IMR-90 (cell line): ENCODE results near the gene GFM2.

Source experiments
- BHLHE40 ChIP-seq: fragments of 150-350 bp; IDR thresholded peaks from 2 replicates; pipeline ENCODE4 v1.6.1; 2016; ENCODE audit warnings: mild to moderate bottlenecking, low read depth, low read length
- CEBPB ChIP-seq: IDR thresholded peaks from 2 replicates; pipeline ENCODE4 v1.6.1; 2012; ENCODE audit warnings: low read depth, low read length, improper control_type of control experiment
- FOS ChIP-seq: fragments of 150-350 bp; IDR thresholded peaks from 2 replicates; pipeline ENCODE4 v1.6.1; 2016; ENCODE audit warnings: low read depth, low read length
- MAFK ChIP-seq: IDR thresholded peaks from 2 replicates; pipeline ENCODE4 v1.6.1; 2012; ENCODE audit warnings: low read depth, low read length, improper control_type of control experiment
- MXI1 ChIP-seq: IDR thresholded peaks from 2 replicates; pipeline ENCODE4 v1.6.1; 2012; ENCODE audit warnings: low read depth, mild to moderate bottlenecking, low read length, moderate library complexity, borderline replicate concordance
- POLR2A ChIP-seq: IDR thresholded peaks from 2 replicates; pipeline ENCODE4 v1.6.1; 2012; ENCODE audit warnings: mild to moderate bottlenecking, low read depth, low read length
- RCOR1 ChIP-seq: IDR thresholded peaks from 2 replicates; pipeline ENCODE4 v1.6.1; 2012; ENCODE audit warnings: mild to moderate bottlenecking, low read length, improper control_type of control experiment; ENCODE audit not compliant: insufficient replicate concordance
- SMC3 ChIP-seq: fragments of 150-350 bp; IDR thresholded peaks from 2 replicates; pipeline ENCODE4 v1.6.1; 2016; ENCODE audit warnings: low read depth, mild to moderate bottlenecking, antibody characterized with exemption, low read length, moderate library complexity
- TF ChIP-seq, protein P1 (sequence below): conservative IDR thresholded peaks from 2 replicates; pipeline ENCODE4 v1.5.1; 2012; ENCODE audit warnings: mild to moderate bottlenecking, low read depth, low read length, improper control_type of control experiment
- TF ChIP-seq, protein P2 (sequence below): fragments of 150-350 bp; IDR thresholded peaks from 2 replicates; pipeline ENCODE4 v1.6.1; 2016; ENCODE audit warnings: low read depth, mild to moderate bottlenecking, low read length, moderate library complexity, borderline replicate concordance
- TF ChIP-seq, protein P3 (sequence below): fragments of 150-350 bp; IDR thresholded peaks from 2 replicates; pipeline ENCODE4 v1.6.1; 2017; ENCODE audit warnings: mild to moderate bottlenecking, antibody characterized with exemption, low read length, low read depth

DNA sequence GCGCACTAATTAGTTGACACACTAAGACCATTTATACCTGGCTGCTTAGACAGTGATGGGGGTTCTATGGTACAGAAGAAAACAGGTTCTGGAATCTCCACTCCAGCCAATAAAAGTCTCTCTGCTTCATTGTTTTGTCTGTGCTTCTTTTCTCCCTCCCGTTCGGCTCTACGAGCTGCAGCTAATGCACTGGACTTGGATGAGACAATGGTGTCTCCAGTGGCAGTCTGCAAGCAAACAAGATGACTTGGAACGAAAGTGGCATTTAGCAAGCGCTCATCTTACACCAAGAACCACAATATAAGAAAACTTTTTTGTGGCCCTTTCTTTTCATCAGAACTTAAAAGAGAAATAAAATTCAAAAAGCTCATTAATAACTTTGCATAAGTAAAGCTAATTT, 30.2 kb downstream of the GFM2 start:
- TF ChIP-seq, protein P1, sequence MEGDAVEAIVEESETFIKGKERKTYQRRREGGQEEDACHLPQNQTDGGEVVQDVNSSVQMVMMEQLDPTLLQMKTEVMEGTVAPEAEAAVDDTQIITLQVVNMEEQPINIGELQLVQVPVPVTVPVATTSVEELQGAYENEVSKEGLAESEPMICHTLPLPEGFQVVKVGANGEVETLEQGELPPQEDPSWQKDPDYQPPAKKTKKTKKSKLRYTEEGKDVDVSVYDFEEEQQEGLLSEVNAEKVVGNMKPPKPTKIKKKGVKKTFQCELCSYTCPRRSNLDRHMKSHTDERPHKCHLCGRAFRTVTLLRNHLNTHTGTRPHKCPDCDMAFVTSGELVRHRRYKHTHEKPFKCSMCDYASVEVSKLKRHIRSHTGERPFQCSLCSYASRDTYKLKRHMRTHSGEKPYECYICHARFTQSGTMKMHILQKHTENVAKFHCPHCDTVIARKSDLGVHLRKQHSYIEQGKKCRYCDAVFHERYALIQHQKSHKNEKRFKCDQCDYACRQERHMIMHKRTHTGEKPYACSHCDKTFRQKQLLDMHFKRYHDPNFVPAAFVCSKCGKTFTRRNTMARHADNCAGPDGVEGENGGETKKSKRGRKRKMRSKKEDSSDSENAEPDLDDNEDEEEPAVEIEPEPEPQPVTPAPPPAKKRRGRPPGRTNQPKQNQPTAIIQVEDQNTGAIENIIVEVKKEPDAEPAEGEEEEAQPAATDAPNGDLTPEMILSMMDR = no peak
- TF ChIP-seq, protein P2, sequence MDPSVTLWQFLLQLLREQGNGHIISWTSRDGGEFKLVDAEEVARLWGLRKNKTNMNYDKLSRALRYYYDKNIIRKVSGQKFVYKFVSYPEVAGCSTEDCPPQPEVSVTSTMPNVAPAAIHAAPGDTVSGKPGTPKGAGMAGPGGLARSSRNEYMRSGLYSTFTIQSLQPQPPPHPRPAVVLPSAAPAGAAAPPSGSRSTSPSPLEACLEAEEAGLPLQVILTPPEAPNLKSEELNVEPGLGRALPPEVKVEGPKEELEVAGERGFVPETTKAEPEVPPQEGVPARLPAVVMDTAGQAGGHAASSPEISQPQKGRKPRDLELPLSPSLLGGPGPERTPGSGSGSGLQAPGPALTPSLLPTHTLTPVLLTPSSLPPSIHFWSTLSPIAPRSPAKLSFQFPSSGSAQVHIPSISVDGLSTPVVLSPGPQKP = no peak
- TF ChIP-seq POLR2A (no peak), CEBPB (no peak), MAFK (no peak), MXI1 (no peak), BHLHE40 (no peak), FOS (no peak), SMC3 (no peak), RCOR1 (no peak)
- TF ChIP-seq, protein P3, sequence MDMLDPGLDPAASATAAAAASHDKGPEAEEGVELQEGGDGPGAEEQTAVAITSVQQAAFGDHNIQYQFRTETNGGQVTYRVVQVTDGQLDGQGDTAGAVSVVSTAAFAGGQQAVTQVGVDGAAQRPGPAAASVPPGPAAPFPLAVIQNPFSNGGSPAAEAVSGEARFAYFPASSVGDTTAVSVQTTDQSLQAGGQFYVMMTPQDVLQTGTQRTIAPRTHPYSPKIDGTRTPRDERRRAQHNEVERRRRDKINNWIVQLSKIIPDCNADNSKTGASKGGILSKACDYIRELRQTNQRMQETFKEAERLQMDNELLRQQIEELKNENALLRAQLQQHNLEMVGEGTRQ = no peak
